ENCODE data around the gene ZNF83. TPM values are rescaled to one million over a fixed set of nuclear protein-coding genes. Genes with fewer than 3 reads are reported as not detected.

ZNF83 gene
- total RNA-seq, 1 experiment from 2014 or later, result 115 TPM

- no peak for DNase-seq
- H3K27me3 ChIP-seq (ENCODE audit: low read length), result no peaks in the 10 kb centered on the region
- H3K4me1 ChIP-seq (ENCODE audit: low read length), result no peaks in the 10 kb centered on the region
- H3K27ac ChIP-seq (ENCODE audit: low read length), result no peak overlapping the region
- H3K9me3 ChIP-seq (ENCODE audit: low read length), result no peaks in the 10 kb centered on the region
- H2AFZ ChIP-seq (ENCODE audit: low read length), result no peak overlapping the region
- no peaks in the 10 kb centered on the region for H4K20me1 ChIP-seq (ENCODE audit: insufficient read depth, low read depth, low read length)
- H3K4me2 ChIP-seq (ENCODE audit: low read depth, low read length, poor library complexity, severe bottlenecking), result no peak overlapping the region
- H3K9ac ChIP-seq (ENCODE audit: low read length), result no peak overlapping the region
- H3K79me2 ChIP-seq (ENCODE audit: low read length), result peaks cover 100% of the 10 kb centered on the region
- peaks cover 70% of the 10 kb centered on the region for H3K36me3 ChIP-seq (ENCODE audit: insufficient read depth, low read length)
- H3K9me2 ChIP-seq (replicated peaks; ENCODE audit: insufficient read depth, low read length), result no peaks in the 10 kb centered on the region
- no peak overlapping the region for H3K4me3 ChIP-seq (ENCODE audit: low read length)
Observed at GRCh38 chr19:52669586-52669985, 31.4 kb upstream of the ZNF83 start.

GRCh38 chr19:52667972-52668371 lies 29.8 kb upstream of the ZNF83 start:
- H3K36me3 ChIP-seq (ENCODE audit: insufficient read depth, low read length), result peaks cover 69% of the 10 kb centered on the region
- no peak overlapping the region for H3K9ac ChIP-seq (ENCODE audit: low read length)
- no peaks in the 10 kb centered on the region for H3K9me3 ChIP-seq (ENCODE audit: low read length)
- no peak overlapping the region for H2AFZ ChIP-seq (ENCODE audit: low read length)
- H3K4me1 ChIP-seq (ENCODE audit: low read length), result no peaks in the 10 kb centered on the region
- H3K9me2 ChIP-seq (replicated peaks; ENCODE audit: insufficient read depth, low read length), result no peaks in the 10 kb centered on the region
- H4K20me1 ChIP-seq (ENCODE audit: insufficient read depth, low read depth, low read length), result no peaks in the 10 kb centered on the region
- no peaks in the 10 kb centered on the region for H3K27me3 ChIP-seq (ENCODE audit: low read length)
- no peak overlapping the region for H3K4me2 ChIP-seq (ENCODE audit: low read depth, low read length, poor library complexity, severe bottlenecking)
- H3K4me3 ChIP-seq (ENCODE audit: low read length), result no peak overlapping the region
- DNase-seq, result no peak
- peaks cover 97% of the 10 kb centered on the region for H3K79me2 ChIP-seq (ENCODE audit: low read length)
- H3K27ac ChIP-seq (ENCODE audit: low read length), result no peak overlapping the region

DNA sequence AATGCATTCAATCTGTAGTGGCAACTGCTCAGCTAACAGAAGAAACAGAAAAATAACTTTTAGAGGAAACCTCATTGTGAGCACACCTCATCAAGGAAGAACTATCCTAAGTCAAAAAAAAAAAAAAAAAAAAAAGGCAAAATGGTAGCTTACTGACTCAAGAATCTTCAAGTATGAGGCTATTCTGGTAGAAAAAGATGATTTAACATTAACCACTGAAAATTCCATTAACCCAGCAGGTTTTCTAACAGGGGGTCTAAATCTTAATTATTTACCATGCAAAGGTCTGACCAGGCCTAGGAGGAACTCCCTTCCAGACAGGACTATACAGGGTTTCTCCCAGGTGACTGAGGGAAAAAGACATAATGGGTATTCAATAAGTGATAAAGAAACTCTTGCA lies 28.4 kb upstream of the ZNF83 start:
- H3K4me2 ChIP-seq (ENCODE audit: low read depth, low read length, poor library complexity, severe bottlenecking), result no peak overlapping the region
- DNase-seq, result no peak
- H3K36me3 ChIP-seq (ENCODE audit: insufficient read depth, low read length), result peaks cover 68% of the 10 kb centered on the region
- no peak overlapping the region for H3K27ac ChIP-seq (ENCODE audit: low read length)
- H2AFZ ChIP-seq (ENCODE audit: low read length), result no peak overlapping the region
- H3K4me3 ChIP-seq (ENCODE audit: low read length), result no peak overlapping the region
- H3K79me2 ChIP-seq (ENCODE audit: low read length), result peaks cover 96% of the 10 kb centered on the region
- H3K4me1 ChIP-seq (ENCODE audit: low read length), result no peaks in the 10 kb centered on the region
- no peaks in the 10 kb centered on the region for H3K27me3 ChIP-seq (ENCODE audit: low read length)
- H4K20me1 ChIP-seq (ENCODE audit: insufficient read depth, low read depth, low read length), result no peaks in the 10 kb centered on the region
- no peaks in the 10 kb centered on the region for H3K9me3 ChIP-seq (ENCODE audit: low read length)
- no peaks in the 10 kb centered on the region for H3K9me2 ChIP-seq (replicated peaks; ENCODE audit: insufficient read depth, low read length)
- H3K9ac ChIP-seq (ENCODE audit: low read length), result no peak overlapping the region

GRCh38 chr19:52665529-52665928 lies 27.4 kb upstream of the ZNF83 start:
- peaks cover 69% of the 10 kb centered on the region for H3K36me3 ChIP-seq (ENCODE audit: insufficient read depth, low read length)
- no peak overlapping the region for H2AFZ ChIP-seq (ENCODE audit: low read length)
- H3K9me3 ChIP-seq (ENCODE audit: low read length), result no peaks in the 10 kb centered on the region
- no peaks in the 10 kb centered on the region for H3K27me3 ChIP-seq (ENCODE audit: low read length)
- H3K9me2 ChIP-seq (replicated peaks; ENCODE audit: insufficient read depth, low read length), result no peaks in the 10 kb centered on the region
- H3K4me2 ChIP-seq (ENCODE audit: low read depth, low read length, poor library complexity, severe bottlenecking), result no peak overlapping the region
- H3K79me2 ChIP-seq (ENCODE audit: low read length), result peaks cover 95% of the 10 kb centered on the region
- no peak overlapping the region for H3K4me3 ChIP-seq (ENCODE audit: low read length)
- no peak overlapping the region for H3K27ac ChIP-seq (ENCODE audit: low read length)
- no peak for DNase-seq
- no peak overlapping the region for H3K9ac ChIP-seq (ENCODE audit: low read length)
- no peaks in the 10 kb centered on the region for H3K4me1 ChIP-seq (ENCODE audit: low read length)
- no peaks in the 10 kb centered on the region for H4K20me1 ChIP-seq (ENCODE audit: insufficient read depth, low read depth, low read length)

GRCh38 chr19:52665027-52665426 lies 26.9 kb upstream of the ZNF83 start:
- Histone ChIP-seq H3K4me1 (ENCODE audit: low read length) (no peaks in the 10 kb centered on the region), H3K79me2 (ENCODE audit: low read length) (peaks cover 95% of the 10 kb centered on the region)

GRCh38 chr19:52664461-52664860 lies 26.3 kb upstream of the ZNF83 start:
- H3K27ac ChIP-seq (ENCODE audit: low read length), result no peak overlapping the region
- no peaks in the 10 kb centered on the region for H3K4me1 ChIP-seq (ENCODE audit: low read length)
- H3K4me2 ChIP-seq (ENCODE audit: low read depth, low read length, poor library complexity, severe bottlenecking), result no peak overlapping the region
- no peak overlapping the region for H3K4me3 ChIP-seq (ENCODE audit: low read length)
- H3K9me3 ChIP-seq (ENCODE audit: low read length), result no peaks in the 10 kb centered on the region
- no peaks in the 10 kb centered on the region for H3K27me3 ChIP-seq (ENCODE audit: low read length)
- H3K79me2 ChIP-seq (ENCODE audit: low read length), result peaks cover 91% of the 10 kb centered on the region
- H4K20me1 ChIP-seq (ENCODE audit: insufficient read depth, low read depth, low read length), result no peaks in the 10 kb centered on the region
- no peak overlapping the region for H3K9ac ChIP-seq (ENCODE audit: low read length)
- no peak for DNase-seq
- H3K9me2 ChIP-seq (replicated peaks; ENCODE audit: insufficient read depth, low read length), result no peaks in the 10 kb centered on the region
- no peak overlapping the region for H2AFZ ChIP-seq (ENCODE audit: low read length)
- peaks cover 69% of the 10 kb centered on the region for H3K36me3 ChIP-seq (ENCODE audit: insufficient read depth, low read length)

More at GRCh38 chr19:52665027-52665426, 26.9 kb upstream of the ZNF83 start:
- no peaks in the 10 kb centered on the region for H3K27me3 ChIP-seq (ENCODE audit: low read length)
- H3K9ac ChIP-seq (ENCODE audit: low read length), result no peak overlapping the region
- DNase-seq, result no peak
- no peak overlapping the region for H3K27ac ChIP-seq (ENCODE audit: low read length)
- H3K9me3 ChIP-seq (ENCODE audit: low read length), result no peaks in the 10 kb centered on the region
- H3K4me2 ChIP-seq (ENCODE audit: low read depth, low read length, poor library complexity, severe bottlenecking), result no peak overlapping the region
- no peaks in the 10 kb centered on the region for H4K20me1 ChIP-seq (ENCODE audit: insufficient read depth, low read depth, low read length)
- H3K4me3 ChIP-seq (ENCODE audit: low read length), result no peak overlapping the region
- H2AFZ ChIP-seq (ENCODE audit: low read length), result no peak overlapping the region
- no peaks in the 10 kb centered on the region for H3K9me2 ChIP-seq (replicated peaks; ENCODE audit: insufficient read depth, low read length)
- peaks cover 69% of the 10 kb centered on the region for H3K36me3 ChIP-seq (ENCODE audit: insufficient read depth, low read length)

DNA sequence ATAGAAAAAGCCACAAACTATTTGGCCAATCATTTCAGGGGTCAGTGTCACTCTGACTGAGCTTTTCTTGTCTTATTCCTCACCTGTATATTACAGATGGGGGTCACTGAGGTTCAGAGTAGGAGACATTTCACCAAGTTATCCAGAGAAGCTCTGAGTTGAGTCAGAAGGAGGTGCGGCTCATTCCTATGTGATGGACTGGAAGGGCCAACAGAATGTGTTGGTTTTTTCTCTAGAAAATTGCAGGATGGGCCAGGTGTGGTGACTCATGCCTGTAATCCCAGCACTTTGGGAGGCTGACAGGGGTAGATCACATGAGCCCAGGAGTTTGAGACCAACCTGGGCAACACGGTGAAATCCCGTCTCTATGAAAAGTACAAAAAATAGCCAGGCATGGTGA lies 24.5 kb upstream of the ZNF83 start:
- H3K79me2 ChIP-seq (ENCODE audit: low read length), result peaks cover 88% of the 10 kb centered on the region

DNA sequence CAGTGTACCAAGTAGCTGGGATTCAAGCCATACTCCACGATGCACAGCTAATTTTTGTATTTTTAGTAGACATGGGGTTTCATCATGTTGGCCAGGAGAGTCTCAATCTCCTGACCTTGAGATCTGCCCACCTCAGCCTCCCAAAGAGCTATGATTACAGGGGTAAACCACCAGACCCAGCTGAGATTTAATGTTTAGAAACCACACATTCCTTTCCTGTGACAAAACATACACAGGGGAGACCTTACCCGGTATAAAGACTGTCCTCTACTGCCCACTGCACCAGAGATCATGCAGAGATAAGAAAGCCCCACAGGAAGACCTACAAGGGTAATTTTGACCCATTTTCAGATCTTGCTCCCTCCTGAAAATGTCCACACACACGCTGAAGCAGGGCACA lies 22.8 kb upstream of the ZNF83 start:
- DNase-seq, result no peak
- H3K9ac ChIP-seq (ENCODE audit: low read length), result no peak overlapping the region
- H4K20me1 ChIP-seq (ENCODE audit: insufficient read depth, low read depth, low read length), result no peaks in the 10 kb centered on the region
- peaks cover 79% of the 10 kb centered on the region for H3K79me2 ChIP-seq (ENCODE audit: low read length)
- H3K4me1 ChIP-seq (ENCODE audit: low read length), result no peaks in the 10 kb centered on the region
- no peak overlapping the region for H2AFZ ChIP-seq (ENCODE audit: low read length)
- no peaks in the 10 kb centered on the region for H3K9me2 ChIP-seq (replicated peaks; ENCODE audit: insufficient read depth, low read length)
- no peak overlapping the region for H3K4me2 ChIP-seq (ENCODE audit: low read depth, low read length, poor library complexity, severe bottlenecking)
- no peak overlapping the region for H3K4me3 ChIP-seq (ENCODE audit: low read length)
- no peaks in the 10 kb centered on the region for H3K9me3 ChIP-seq (ENCODE audit: low read length)
- no peaks in the 10 kb centered on the region for H3K27me3 ChIP-seq (ENCODE audit: low read length)
- H3K36me3 ChIP-seq (ENCODE audit: insufficient read depth, low read length), result peaks cover 78% of the 10 kb centered on the region
- no peak overlapping the region for H3K27ac ChIP-seq (ENCODE audit: low read length)

More for the DNA sequence above, 24.5 kb upstream of the ZNF83 start:
- Histone ChIP-seq H3K27me3 (ENCODE audit: low read length) (no peaks in the 10 kb centered on the region), H4K20me1 (ENCODE audit: insufficient read depth, low read depth, low read length) (no peaks in the 10 kb centered on the region), H3K27ac (ENCODE audit: low read length) (no peak overlapping the region), H2AFZ (ENCODE audit: low read length) (no peak overlapping the region), H3K9ac (ENCODE audit: low read length) (no peak overlapping the region), H3K4me3 (ENCODE audit: low read length) (no peak overlapping the region), H3K36me3 (ENCODE audit: insufficient read depth, low read length) (peaks cover 78% of the 10 kb centered on the region), H3K9me3 (ENCODE audit: low read length) (no peaks in the 10 kb centered on the region), H3K4me1 (ENCODE audit: low read length) (no peaks in the 10 kb centered on the region), H3K9me2 (replicated peaks; ENCODE audit: insufficient read depth, low read length) (no peaks in the 10 kb centered on the region), H3K4me2 (ENCODE audit: low read depth, low read length, poor library complexity, severe bottlenecking) (no peak overlapping the region)
- no peak for DNase-seq

DNA sequence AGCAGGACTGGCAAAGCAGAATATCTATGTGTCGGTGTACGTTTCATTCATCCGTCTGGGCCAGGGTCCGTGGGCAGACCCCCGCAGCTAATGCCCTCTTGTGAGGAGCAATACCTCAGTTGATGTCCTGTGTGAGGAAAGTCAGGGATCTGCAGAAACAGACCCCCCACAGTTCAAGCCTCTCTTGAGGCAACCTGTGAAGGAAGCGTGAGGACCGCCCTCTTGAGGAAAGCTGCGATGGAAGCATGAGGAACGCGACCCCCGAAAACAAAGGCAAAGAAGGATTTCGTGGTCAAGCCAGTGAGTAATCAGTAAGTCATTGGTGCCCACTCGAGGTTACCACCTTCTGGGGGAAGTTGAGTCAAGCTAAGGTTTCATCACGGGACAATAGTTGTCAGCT lies 20.9 kb upstream of the ZNF83 start:
- no peak overlapping the region for H3K9ac ChIP-seq (ENCODE audit: low read length)
- peaks cover 60% of the 10 kb centered on the region for H3K79me2 ChIP-seq (ENCODE audit: low read length)
- no peaks in the 10 kb centered on the region for H4K20me1 ChIP-seq (ENCODE audit: insufficient read depth, low read depth, low read length)
- H3K4me2 ChIP-seq (ENCODE audit: low read depth, low read length, poor library complexity, severe bottlenecking), result no peak overlapping the region
- H3K4me1 ChIP-seq (ENCODE audit: low read length), result no peaks in the 10 kb centered on the region
- no peaks in the 10 kb centered on the region; the same call in 1 of the 2 replicates for H3K9me3 ChIP-seq (ENCODE audit: low read length)
- peaks cover 83% of the 10 kb centered on the region for H3K36me3 ChIP-seq (ENCODE audit: insufficient read depth, low read length)
- no peak overlapping the region for H3K27ac ChIP-seq (ENCODE audit: low read length)
- DNase-seq, result no peak
- H3K27me3 ChIP-seq (ENCODE audit: low read length), result no peaks in the 10 kb centered on the region
- H3K9me2 ChIP-seq (replicated peaks; ENCODE audit: insufficient read depth, low read length), result no peaks in the 10 kb centered on the region
- H3K4me3 ChIP-seq (ENCODE audit: low read length), result no peak overlapping the region
- no peak overlapping the region for H2AFZ ChIP-seq (ENCODE audit: low read length)
